Breast epithelium (tissue), 3 donors: Measurements from ENCODE around the gene ABCG2.

Experiments
- POLR2A ChIP-seq: fragments of 450-650 bp; IDR thresholded peaks from one replicate; pipeline ENCODE4 v1.6.1; 2016; ENCODE audit warnings: antibody characterized with exemption, mild to moderate bottlenecking, moderate library complexity
- POLR2AphosphoS5 ChIP-seq, 3 donors: sonication (generic); formaldehyde crosslinking; IDR thresholded peaks; one replicate each; pipeline ENCODE4 v1.6.1; 2017; ENCODE audit warnings: antibody characterized with exemption in 3 of 3
- TF ChIP-seq, protein P1 (sequence below), 3 donors: fragments of 450-650 bp; IDR thresholded peaks; one replicate each; pipeline ENCODE4 v1.5.1; 2016 to 2017; ENCODE audit warnings: antibody characterized with exemption in 3 of 3, mild to moderate bottlenecking in 3 of 3, moderate library complexity in 3 of 3

DNA sequence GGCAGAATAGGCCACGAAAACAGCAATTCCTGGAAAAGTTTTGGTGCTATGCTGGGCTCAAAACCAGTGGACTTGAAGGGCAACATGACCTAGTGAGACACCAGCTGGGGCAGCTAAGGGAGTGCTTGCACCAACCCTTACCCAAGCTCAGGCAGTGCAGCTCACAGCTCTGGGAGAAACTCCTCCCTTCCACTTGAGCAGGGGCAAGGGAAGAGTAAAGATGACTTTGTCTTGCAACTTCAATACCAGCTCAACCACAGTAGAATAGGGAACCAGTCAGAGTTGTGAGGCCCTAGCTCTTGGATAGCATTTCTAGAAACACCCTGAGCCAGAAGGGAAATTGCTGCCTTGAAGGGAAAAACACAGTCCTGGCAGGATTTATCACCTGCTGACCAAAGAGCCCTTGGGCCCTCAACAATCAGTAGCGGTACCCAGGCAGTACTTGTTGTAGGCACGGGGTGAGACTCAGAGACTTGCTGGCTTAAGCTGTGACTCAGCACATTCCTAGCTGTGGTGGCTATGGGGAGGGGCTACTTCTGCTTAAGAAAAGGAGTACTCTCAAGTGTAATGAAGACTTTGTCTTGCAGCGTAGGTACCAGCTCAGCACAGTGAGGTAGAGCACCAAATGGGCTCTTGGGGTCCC, 19.7 kb upstream of the ABCG2 start:
- TF ChIP-seq, protein P1, sequence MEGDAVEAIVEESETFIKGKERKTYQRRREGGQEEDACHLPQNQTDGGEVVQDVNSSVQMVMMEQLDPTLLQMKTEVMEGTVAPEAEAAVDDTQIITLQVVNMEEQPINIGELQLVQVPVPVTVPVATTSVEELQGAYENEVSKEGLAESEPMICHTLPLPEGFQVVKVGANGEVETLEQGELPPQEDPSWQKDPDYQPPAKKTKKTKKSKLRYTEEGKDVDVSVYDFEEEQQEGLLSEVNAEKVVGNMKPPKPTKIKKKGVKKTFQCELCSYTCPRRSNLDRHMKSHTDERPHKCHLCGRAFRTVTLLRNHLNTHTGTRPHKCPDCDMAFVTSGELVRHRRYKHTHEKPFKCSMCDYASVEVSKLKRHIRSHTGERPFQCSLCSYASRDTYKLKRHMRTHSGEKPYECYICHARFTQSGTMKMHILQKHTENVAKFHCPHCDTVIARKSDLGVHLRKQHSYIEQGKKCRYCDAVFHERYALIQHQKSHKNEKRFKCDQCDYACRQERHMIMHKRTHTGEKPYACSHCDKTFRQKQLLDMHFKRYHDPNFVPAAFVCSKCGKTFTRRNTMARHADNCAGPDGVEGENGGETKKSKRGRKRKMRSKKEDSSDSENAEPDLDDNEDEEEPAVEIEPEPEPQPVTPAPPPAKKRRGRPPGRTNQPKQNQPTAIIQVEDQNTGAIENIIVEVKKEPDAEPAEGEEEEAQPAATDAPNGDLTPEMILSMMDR (IDR thresholded peaks at IDR 0.05) = no peak
- no peak for TF ChIP-seq POLR2A
- no peak for TF ChIP-seq POLR2AphosphoS5 (IDR thresholded peaks at IDR 0.05)
